ENCODE results near the gene SLC35F3.

- TF ChIP-seq, protein P1, sequence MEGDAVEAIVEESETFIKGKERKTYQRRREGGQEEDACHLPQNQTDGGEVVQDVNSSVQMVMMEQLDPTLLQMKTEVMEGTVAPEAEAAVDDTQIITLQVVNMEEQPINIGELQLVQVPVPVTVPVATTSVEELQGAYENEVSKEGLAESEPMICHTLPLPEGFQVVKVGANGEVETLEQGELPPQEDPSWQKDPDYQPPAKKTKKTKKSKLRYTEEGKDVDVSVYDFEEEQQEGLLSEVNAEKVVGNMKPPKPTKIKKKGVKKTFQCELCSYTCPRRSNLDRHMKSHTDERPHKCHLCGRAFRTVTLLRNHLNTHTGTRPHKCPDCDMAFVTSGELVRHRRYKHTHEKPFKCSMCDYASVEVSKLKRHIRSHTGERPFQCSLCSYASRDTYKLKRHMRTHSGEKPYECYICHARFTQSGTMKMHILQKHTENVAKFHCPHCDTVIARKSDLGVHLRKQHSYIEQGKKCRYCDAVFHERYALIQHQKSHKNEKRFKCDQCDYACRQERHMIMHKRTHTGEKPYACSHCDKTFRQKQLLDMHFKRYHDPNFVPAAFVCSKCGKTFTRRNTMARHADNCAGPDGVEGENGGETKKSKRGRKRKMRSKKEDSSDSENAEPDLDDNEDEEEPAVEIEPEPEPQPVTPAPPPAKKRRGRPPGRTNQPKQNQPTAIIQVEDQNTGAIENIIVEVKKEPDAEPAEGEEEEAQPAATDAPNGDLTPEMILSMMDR (IDR thresholded peaks at IDR 0.05; ENCODE audit: insufficient read depth, low read depth, low read length): no peak
- no peak for TF ChIP-seq EZH2 (IDR thresholded peaks at IDR 0.05; ENCODE audit: insufficient read depth, low read length)
Observed at GRCh38 chr1:233935297-233935868, 30.9 kb downstream of the SLC35F3 start.

All from astrocyte (in vitro differentiated cells and primary cell).